IMR-90 (cell line): ENCODE measurements around the gene ZG16B. TPM values are rescaled to one million over a fixed set of nuclear protein-coding genes. Genes with fewer than 3 reads are reported as not detected.

ENCODE experiments used
- ATAC-seq: fragments of 200-7000 bp; cut with Tn5 transposase; 2 replicates; pipeline ENCODE4 v1.9.1; 2020; ENCODE audit warnings: low read depth, mild to moderate bottlenecking, moderate library complexity
- BruUV-seq: library from RNA; stranded (reverse); fragments of 400-500 nt; replicated peaks from 2 replicates; lab custom pipeline; 2021; lab: Mats Ljungman, UMichigan
- CTCF ChIA-PET: fragments of 300-600 bp; formaldehyde crosslinking; extraction: SDS; loops from one replicate; lab custom pipeline; 2021; ENCODE audit warnings: antibody characterized with exemption; lab: Yijun Ruan, JAX
- POLR2A ChIA-PET: fragments of 300-600 bp; sonication (Branson Sonifier 250); formaldehyde crosslinking; loops from one replicate; lab custom pipeline; 2022; ENCODE audit warnings: antibody characterized with exemption; ENCODE audit not compliant: unreplicated experiment; lab: Charles Lee
- DNase-seq: peaks from one replicate; pipeline ENCODE4 v3.0.0; 2013
- H2AFZ ChIP-seq: replicated peaks from 2 replicates; pipeline ENCODE3; 2013; ENCODE audit warnings: low read length, mild to moderate bottlenecking; ENCODE audit not compliant: poor library complexity
- H2AK5ac ChIP-seq: 2 replicates; pipeline ENCODE4 v1.6.1; 2013; ENCODE audit warnings: low read depth, low read length, inconsistent platforms
- H2AK9ac ChIP-seq: replicated peaks from 2 replicates; pipeline ENCODE3; 2013; ENCODE audit warnings: mild to moderate bottlenecking, low read depth, low read length, moderate library complexity; ENCODE audit not compliant: poor library complexity
- H2BK120ac ChIP-seq: 2 replicates; pipeline ENCODE4 v1.6.1; 2013; ENCODE audit warnings: low read depth, low read length, inconsistent platforms
- H2BK15ac ChIP-seq: 3 replicates; pipeline ENCODE4 v1.6.1; 2013; ENCODE audit warnings: low read depth, low read length, inconsistent platforms
- H2BK20ac ChIP-seq: 2 replicates; pipeline ENCODE4 v1.6.1; 2013; ENCODE audit warnings: low read depth, mild to moderate bottlenecking, inconsistent platforms, low read length, moderate library complexity
- H2BK5ac ChIP-seq: 2 replicates; pipeline ENCODE4 v1.6.1; 2013; ENCODE audit warnings: mild to moderate bottlenecking, low read depth, low read length, inconsistent platforms; ENCODE audit not compliant: poor library complexity, severe bottlenecking
- H3K14ac ChIP-seq: replicated peaks from 2 replicates; pipeline ENCODE4 v1.6.1; 2013; ENCODE audit warnings: low read depth, low read length, inconsistent platforms
- H3K18ac ChIP-seq: 2 replicates; pipeline ENCODE4 v1.6.1; 2013; ENCODE audit warnings: low read depth, low read length, control low read depth
- H3K23ac ChIP-seq: 2 replicates; pipeline ENCODE4 v1.6.1; 2013; ENCODE audit warnings: low read depth, low read length, inconsistent platforms
- H3K27ac ChIP-seq: 2 replicates; pipeline ENCODE4 v1.5.1; 2013; ENCODE audit warnings: mild to moderate bottlenecking, control low read depth, low read length; ENCODE audit not compliant: insufficient read depth
- H3K27me3 ChIP-seq: 2 replicates; pipeline ENCODE4 v1.6.1; 2013; ENCODE audit warnings: low read length; ENCODE audit not compliant: control insufficient read depth, insufficient read depth
- H3K36me3 ChIP-seq: 2 replicates; pipeline ENCODE4 v1.6.1; 2013; ENCODE audit warnings: low read length, mixed read lengths; ENCODE audit not compliant: control insufficient read depth, insufficient read depth
- H3K4ac ChIP-seq: 2 replicates; pipeline ENCODE4 v1.6.1; 2013; ENCODE audit warnings: low read depth, low read length, inconsistent platforms
- H3K4me1 ChIP-seq: 2 replicates; pipeline ENCODE4 v1.6.1; 2013; ENCODE audit warnings: low read length, mixed read lengths; ENCODE audit not compliant: control insufficient read depth, insufficient read depth
- H3K4me2 ChIP-seq: 2 replicates; pipeline ENCODE4 v1.6.1; 2013; ENCODE audit warnings: low read depth, mild to moderate bottlenecking, control low read depth, low read length, moderate library complexity
- H3K4me3 ChIP-seq: 2 replicates; pipeline ENCODE4 v1.5.1; 2013; ENCODE audit warnings: low read depth, mild to moderate bottlenecking, control low read depth, low read length, moderate library complexity; ENCODE audit not compliant: insufficient read depth
- H3K56ac ChIP-seq: 2 replicates; pipeline ENCODE4 v1.6.1; 2013; ENCODE audit warnings: low read length, inconsistent platforms; ENCODE audit not compliant: insufficient read depth; ENCODE audit errors: extremely low read depth
- H3K79me1 ChIP-seq, 2 experiments: 2 replicates each; pipeline ENCODE4 v1.6.1; 2013; ENCODE audit warnings: low read length in 2 of 2, inconsistent platforms in 1 of 2, low read depth in 1 of 2
- H3K9ac ChIP-seq: 2 replicates; pipeline ENCODE4 v1.6.1; 2013; ENCODE audit warnings: low read depth, low read length, control low read depth
- H3K9me1 ChIP-seq: 2 replicates; pipeline ENCODE4 v1.6.1; 2013; ENCODE audit warnings: low read length, inconsistent platforms; ENCODE audit not compliant: insufficient read depth
- H3K9me3 ChIP-seq: 2 replicates; pipeline ENCODE4 v1.6.1; 2013; ENCODE audit warnings: low read length; ENCODE audit not compliant: control insufficient read depth, insufficient read depth
- H4K20me1 ChIP-seq: 2 replicates; pipeline ENCODE4 v1.6.1; 2013; ENCODE audit warnings: low read length, inconsistent platforms; ENCODE audit not compliant: insufficient read depth
- H4K5ac ChIP-seq: 2 replicates; pipeline ENCODE4 v1.6.1; 2013; ENCODE audit warnings: mild to moderate bottlenecking, low read depth, low read length, control low read depth
- H4K8ac ChIP-seq, 2 experiments: 2 replicates each; pipeline ENCODE4 v1.6.1; 2013; ENCODE audit warnings: low read depth in 2 of 2, low read length in 2 of 2, control low read depth in 1 of 2, inconsistent platforms in 1 of 2
- H4K91ac ChIP-seq: 2 replicates; pipeline ENCODE4 v1.6.1; 2013; ENCODE audit warnings: low read depth, low read length, inconsistent platforms; ENCODE audit not compliant: insufficient read depth
- BHLHE40 ChIP-seq: fragments of 150-350 bp; IDR thresholded peaks from 2 replicates; pipeline ENCODE4 v1.6.1; 2016; ENCODE audit warnings: mild to moderate bottlenecking, low read depth, low read length
- CTCF ChIP-seq: conservative IDR thresholded peaks from 2 replicates; pipeline ENCODE4 v1.5.1; 2012; ENCODE audit warnings: mild to moderate bottlenecking, low read depth, low read length, improper control_type of control experiment
- ELK1 ChIP-seq: fragments of 150-350 bp; IDR thresholded peaks from 2 replicates; pipeline ENCODE4 v1.6.1; 2016; ENCODE audit warnings: low read depth, mild to moderate bottlenecking, low read length, moderate library complexity, borderline replicate concordance
- MAFK ChIP-seq: IDR thresholded peaks from 2 replicates; pipeline ENCODE4 v1.6.1; 2012; ENCODE audit warnings: low read depth, low read length, improper control_type of control experiment
- MAZ ChIP-seq: IDR thresholded peaks from 2 replicates; pipeline ENCODE4 v1.6.1; 2012; ENCODE audit warnings: low read depth, mild to moderate bottlenecking, low read length, improper control_type of control experiment, moderate library complexity, borderline replicate concordance
- MXI1 ChIP-seq: IDR thresholded peaks from 2 replicates; pipeline ENCODE4 v1.6.1; 2012; ENCODE audit warnings: low read depth, mild to moderate bottlenecking, low read length, moderate library complexity, borderline replicate concordance
- NFE2L2 ChIP-seq: fragments of 150-350 bp; IDR thresholded peaks from 2 replicates; pipeline ENCODE4 v1.6.1; 2016; ENCODE audit warnings: low read depth, mild to moderate bottlenecking, low read length
- POLR2A ChIP-seq: IDR thresholded peaks from 2 replicates; pipeline ENCODE4 v1.6.1; 2012; ENCODE audit warnings: mild to moderate bottlenecking, low read depth, low read length
- RAD21 ChIP-seq: IDR thresholded peaks from 2 replicates; pipeline ENCODE4 v1.6.1; 2012; ENCODE audit warnings: low read length, improper control_type of control experiment
- RCOR1 ChIP-seq: IDR thresholded peaks from 2 replicates; pipeline ENCODE4 v1.6.1; 2012; ENCODE audit warnings: mild to moderate bottlenecking, low read length, improper control_type of control experiment; ENCODE audit not compliant: insufficient replicate concordance
- RFX5 ChIP-seq: IDR thresholded peaks from 2 replicates; pipeline ENCODE4 v1.8.0; 2012; ENCODE audit warnings: low read depth, mild to moderate bottlenecking, low read length, moderate library complexity
- SMC3 ChIP-seq: fragments of 150-350 bp; IDR thresholded peaks from 2 replicates; pipeline ENCODE4 v1.6.1; 2016; ENCODE audit warnings: low read depth, mild to moderate bottlenecking, antibody characterized with exemption, low read length, moderate library complexity
- USF2 ChIP-seq: fragments of 150-350 bp; IDR thresholded peaks from 2 replicates; pipeline ENCODE4 v1.6.1; 2017; ENCODE audit warnings: mild to moderate bottlenecking, antibody characterized with exemption, low read length, low read depth
- WGBS, 2 experiments: methylation state at CpG; one replicate each; pipeline versions ENCODE4 v1.1.5 to v1.1.7; 2013; ENCODE audit warnings: missing lambda C conversion rate in 2 of 2; ENCODE audit not compliant: insufficient read length in 1 of 2; ENCODE audit errors: extremely low coverage in 2 of 2; 5-methylcytosine and 5-hydroxymethylcytosine counted together
- dilution Hi-C: fragments of 300-500 bp; cut with HindIII; formaldehyde crosslinking; loops from one replicate; pipeline ENCODE4 v1.14.3; 2018; ENCODE audit warnings: low sequenced_read_pairs; ENCODE audit not compliant: unreplicated experiment
- in situ Hi-C: fragments of 300-500 bp; cut with MboI; formaldehyde crosslinking; loops from 3 replicates; pipeline ENCODE4 v1.14.3; 2019; ENCODE audit warnings: low sequenced_read_pairs, inconsistent platforms, mixed read lengths
- intact Hi-C: fragments of 100-400 bp; cut with micrococcal nuclease; formaldehyde crosslinking; loops from 2 replicates; pipeline ENCODE4 v1.10.0; 2022
- polyA plus RNA-seq, 3 experiments: library from polyadenylated mRNA; depleted of rRNA; stranded (reverse); fragments of >200 nt; gene quantifications; 2 replicates each; pipeline ENCODE4 v1.2.3, GENCODE V29; 2012; ENCODE audit warnings: low replicate concordance in 1 of 3
- total RNA-seq: library from RNA; depleted of rRNA; stranded (reverse); fragments of >200 nt; gene quantifications from 2 replicates; pipeline ENCODE4 v1.2.3, GENCODE V29; 2012

ZG16B gene
- total and polyA plus RNA-seq, 2 of the 4 experiments (the other 2 are of a cell fraction), result 0.54 to 0.65 TPM

GRCh38 chr16:2836646-2837508 is 6.8 kb downstream of the ZG16B start:
- H2BK20ac ChIP-seq, result peak overlapping the region; percentile 51
- H2BK120ac ChIP-seq, result peak overlapping the region; percentile 71
- H3K4me2 ChIP-seq, result no peak overlapping the region
- ATAC-seq (no peak), DNase-seq (no peak)
- peak overlapping the region; percentile 62 for H3K4ac ChIP-seq
- H2BK5ac ChIP-seq, result peak overlapping the region; percentile 85
- H4K91ac ChIP-seq, result peak overlapping the region; percentile 50; the same call in 1 of the 2 replicates
- H3K18ac ChIP-seq, result no peak overlapping the region
- no TSS peak for BruUV-seq
- H4K5ac ChIP-seq, result no peak overlapping the region
- no peak overlapping the region for H3K23ac ChIP-seq
- H3K4me1 ChIP-seq, result peaks cover 10% of the 10 kb centered on the region
- H2AK5ac ChIP-seq, result peak overlapping the region; percentile 49
- H3K79me1 ChIP-seq, result no peaks in the 10 kb centered on the region
- ChIA-PET POLR2A (no interaction called here), CTCF (no interaction called here)
- 0 out of 2 replicates have a peak overlapping the region, but pooled peaks have one; percentile 19 for H3K14ac ChIP-seq
- 98% methylated on average over 4 of the region's 13 CpGs; no CpG with 5 or more reads in 1 of the 2 experiments for WGBS, 2 experiments
- in situ Hi-C loops (loop anchor here (10.0 kb wide), 1 partner anchor 78 kb away; the partner anchor contains the start of gene FLYWCH1), intact Hi-C loops (loop anchor here (5.0 kb wide), 1 partner anchor 45 kb away; no protein-coding TSS in a partner anchor), dilution Hi-C loops (no loop called here)
- H3K9me1 ChIP-seq, result peaks cover 10% of the 10 kb centered on the region
- no peaks in the 10 kb centered on the region for H3K9me3 ChIP-seq
- peaks cover 5% of the 10 kb centered on the region; the same call in 1 of the 2 replicates for H3K27me3 ChIP-seq
- H4K20me1 ChIP-seq, result peaks cover 7% of the 10 kb centered on the region; the same call in 1 of the 2 replicates
- H2AFZ ChIP-seq, result no peak overlapping the region
- peak overlapping the region; percentile 21; the same call in 2 of the 3 replicates for H2BK15ac ChIP-seq
- no peak overlapping the region for H3K9ac ChIP-seq
- H3K4me3 ChIP-seq, result no peak overlapping the region
- no peaks in the 10 kb centered on the region for H3K36me3 ChIP-seq
- H2AK9ac ChIP-seq, result no peak overlapping the region
- no peak overlapping the region for H3K27ac ChIP-seq
- H4K8ac ChIP-seq, result peak overlapping the region in 1 of 2 experiments; percentile 0; a peak in 1 of 4 replicates
- no peak overlapping the region for H3K56ac ChIP-seq
- TF ChIP-seq MAZ (no peak), RFX5 (no peak), NFE2L2 (no peak), USF2 (no peak), CTCF (no peak), MXI1 (no peak), MAFK (no peak), ELK1 (no peak), RCOR1 (no peak), POLR2A (no peak), SMC3 (no peak), RAD21 (no peak), BHLHE40 (no peak)
